Measurements from ENCODE around the gene FLOT2.
A peak's percentile ranks its signal among the peaks of the same experiment; 100 is the strongest.
"Not testable (repeated sequence)": the region's sequence is repeated elsewhere in the genome, so short reads cannot be mapped to it uniquely, and the experiment has no call there.

FLOT2 gene

DNA sequence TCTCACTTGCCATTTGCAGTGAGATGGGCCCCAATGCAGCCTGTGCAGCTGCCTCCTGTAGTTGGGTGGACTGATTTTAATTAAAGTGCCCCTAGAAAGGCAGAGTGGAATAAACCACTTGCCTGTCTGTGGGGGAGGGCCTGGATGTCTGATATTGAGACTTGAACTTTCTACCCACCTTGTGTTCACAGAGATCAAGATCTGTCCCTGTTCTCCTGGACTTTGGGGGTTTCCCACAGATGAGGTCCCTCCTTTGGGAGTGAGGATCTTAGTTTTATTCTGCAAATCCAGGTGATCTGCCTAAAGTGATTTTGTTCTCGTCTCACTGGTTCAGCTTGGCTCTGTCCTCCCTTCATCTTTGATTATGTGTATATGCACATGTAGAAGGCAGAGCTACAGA is 13.0 kb upstream of the FLOT2 start:
- H2AFZ ChIP-seq (ENCODE audit: low read depth, low read length), result no peak overlapping the region
- peaks cover 94% of the 10 kb centered on the region for H3K36me3 ChIP-seq (ENCODE audit: insufficient read depth, low read length)
- H3K4me1 ChIP-seq (ENCODE audit: insufficient read depth, low read length), result no peaks in the 10 kb centered on the region
- H3K27me3 ChIP-seq (ENCODE audit: insufficient read depth, low read length), result no peaks in the 10 kb centered on the region
- H3K4me3 ChIP-seq (ENCODE audit: low read length), result no peak overlapping the region
- H3K9me3 ChIP-seq (ENCODE audit: low read length), result no peaks in the 10 kb centered on the region

DNA sequence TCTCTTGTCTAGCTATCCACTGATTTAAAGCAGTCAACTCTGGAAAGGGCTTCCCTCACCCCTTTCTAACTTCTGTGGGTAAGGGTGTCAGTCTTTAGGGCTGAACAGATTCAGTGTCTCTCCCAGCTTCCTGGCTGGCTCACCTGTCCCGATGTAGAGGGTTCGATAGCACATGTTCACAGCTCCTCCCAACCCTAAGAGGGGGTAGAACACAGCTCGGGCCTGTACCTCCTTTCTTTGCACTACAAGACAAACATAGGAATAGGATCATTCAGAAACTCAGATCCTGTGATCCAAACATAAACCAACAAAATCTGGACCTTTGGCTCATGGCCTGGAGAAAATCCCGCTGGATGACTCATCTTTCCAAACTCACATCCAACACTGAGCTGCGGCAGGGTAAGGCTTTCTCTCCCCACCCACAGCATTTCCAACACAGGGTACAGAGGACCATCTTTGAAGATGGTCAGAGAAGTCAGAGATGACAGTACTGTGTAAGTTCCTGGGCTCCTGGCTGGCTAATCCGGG is 11.2 kb upstream of the FLOT2 start:
- Histone ChIP-seq H3K4me3 (ENCODE audit: low read length) (no peak overlapping the region), H2AFZ (ENCODE audit: low read depth, low read length) (no peak overlapping the region), H3K27me3 (ENCODE audit: insufficient read depth, low read length) (no peaks in the 10 kb centered on the region), H3K4me1 (ENCODE audit: insufficient read depth, low read length) (no peaks in the 10 kb centered on the region), H3K9me3 (ENCODE audit: low read length) (no peaks in the 10 kb centered on the region), H3K36me3 (ENCODE audit: insufficient read depth, low read length) (peaks cover 79% of the 10 kb centered on the region)

DNA sequence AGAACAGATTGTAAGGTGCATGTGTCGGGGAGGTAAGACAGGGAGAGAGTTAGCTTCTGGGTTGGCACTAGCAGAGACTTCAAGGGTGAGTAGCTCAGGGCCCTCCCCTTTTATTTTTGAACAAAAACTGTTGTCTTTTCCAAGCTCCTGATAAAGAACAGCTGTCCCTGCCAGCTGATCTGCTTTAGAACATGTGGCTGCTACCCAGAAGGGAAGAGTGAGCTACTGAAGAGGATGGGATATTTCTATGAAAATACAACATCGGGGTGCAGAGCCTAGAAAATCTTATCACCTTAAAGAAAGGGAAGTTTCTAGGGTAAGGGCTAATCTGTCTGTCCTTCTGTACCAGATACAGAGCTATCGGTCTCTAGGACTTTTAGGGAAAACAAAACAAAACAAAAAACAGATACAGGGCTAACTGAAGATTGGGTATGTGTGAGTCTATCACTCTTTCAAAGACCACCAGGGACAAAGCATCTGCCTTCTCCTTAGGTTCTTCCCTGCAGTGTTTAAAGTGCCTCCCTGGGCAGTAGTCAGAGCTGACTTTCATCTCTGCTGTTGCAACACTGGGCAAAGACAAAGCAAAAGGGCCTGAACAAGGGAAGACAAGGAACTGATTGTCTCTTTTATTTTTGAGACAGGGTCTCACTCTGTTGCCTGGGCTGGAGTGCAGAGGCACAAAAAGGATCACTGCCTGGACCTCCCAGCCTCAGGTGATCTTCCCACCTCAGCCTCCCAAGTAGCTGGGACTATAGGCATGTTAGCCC is 10.4 kb upstream of the FLOT2 start:
- Histone ChIP-seq H3K9me3 (ENCODE audit: low read length) (no peaks in the 10 kb centered on the region), H2AFZ (ENCODE audit: low read depth, low read length) (no peak overlapping the region), H3K4me3 (ENCODE audit: low read length) (no peak overlapping the region), H3K4me1 (ENCODE audit: insufficient read depth, low read length) (no peaks in the 10 kb centered on the region), H3K36me3 (ENCODE audit: insufficient read depth, low read length) (peaks cover 71% of the 10 kb centered on the region), H3K27me3 (ENCODE audit: insufficient read depth, low read length) (no peaks in the 10 kb centered on the region)

DNA sequence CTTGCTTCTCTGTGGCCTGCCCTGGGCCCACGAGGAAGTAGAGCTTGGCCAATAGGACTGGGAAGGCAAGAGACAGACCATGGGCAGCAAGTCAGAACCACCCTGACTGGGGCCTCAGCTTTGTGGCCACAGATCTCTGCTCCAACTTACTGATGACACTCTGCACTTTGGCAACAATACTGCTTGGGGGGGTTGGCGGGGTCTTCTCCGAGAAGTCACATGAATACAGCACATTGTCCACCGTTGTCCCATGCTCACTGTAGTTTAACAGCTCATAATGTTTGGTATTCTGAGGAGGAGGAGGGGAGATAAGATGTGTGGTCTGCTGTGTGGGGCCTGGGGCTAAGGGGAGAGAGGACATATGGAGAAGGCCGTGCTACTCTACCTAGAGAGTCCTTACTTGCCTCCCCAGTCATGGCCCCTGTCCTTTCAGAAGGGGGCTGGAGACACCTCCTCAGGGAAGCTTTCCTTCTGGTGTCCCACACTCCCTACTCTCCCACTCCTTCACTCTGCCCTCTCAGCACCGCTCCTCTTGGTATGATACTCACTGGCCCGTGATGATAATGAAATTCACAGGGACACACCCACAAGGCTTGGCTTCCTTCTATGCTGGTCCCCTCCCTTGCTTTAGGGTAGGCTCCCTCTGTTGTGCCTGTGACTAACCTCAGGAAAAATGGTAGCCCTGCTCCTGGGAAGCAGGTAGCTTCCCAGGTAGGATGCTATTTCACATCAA is 9.3 kb upstream of the FLOT2 start:
- peaks cover 61% of the 10 kb centered on the region for H3K36me3 ChIP-seq (ENCODE audit: insufficient read depth, low read length)

GRCh38 chr17:28906276-28906675 is 8.7 kb upstream of the FLOT2 start:
- no peak overlapping the region for H3K4me3 ChIP-seq (ENCODE audit: low read length)

More for the DNA sequence above, 9.3 kb upstream of the FLOT2 start:
- Histone ChIP-seq H3K4me1 (ENCODE audit: insufficient read depth, low read length) (peaks cover under 1% of the 10 kb centered on the region), H3K27me3 (ENCODE audit: insufficient read depth, low read length) (no peaks in the 10 kb centered on the region), H3K9me3 (ENCODE audit: low read length) (no peaks in the 10 kb centered on the region), H2AFZ (ENCODE audit: low read depth, low read length) (no peak overlapping the region), H3K4me3 (ENCODE audit: low read length) (no peak overlapping the region)

GRCh38 chr17:28904800-28905199 is 7.3 kb upstream of the FLOT2 start:
- Histone ChIP-seq H3K27me3 (ENCODE audit: insufficient read depth, low read length) (no peaks in the 10 kb centered on the region), H3K4me3 (ENCODE audit: low read length) (no peak overlapping the region), H3K4me1 (ENCODE audit: insufficient read depth, low read length) (peaks cover 8% of the 10 kb centered on the region), H3K9me3 (ENCODE audit: low read length) (no peaks in the 10 kb centered on the region), H2AFZ (ENCODE audit: low read depth, low read length) (no peak overlapping the region), H3K36me3 (ENCODE audit: insufficient read depth, low read length) (peaks cover 47% of the 10 kb centered on the region)

More at GRCh38 chr17:28906276-28906675, 8.7 kb upstream of the FLOT2 start:
- H2AFZ ChIP-seq (ENCODE audit: low read depth, low read length), result no peak overlapping the region
- H3K36me3 ChIP-seq (ENCODE audit: insufficient read depth, low read length), result peaks cover 55% of the 10 kb centered on the region
- H3K9me3 ChIP-seq (ENCODE audit: low read length), result no peaks in the 10 kb centered on the region
- no peaks in the 10 kb centered on the region for H3K27me3 ChIP-seq (ENCODE audit: insufficient read depth, low read length)
- H3K4me1 ChIP-seq (ENCODE audit: insufficient read depth, low read length), result peaks cover 6% of the 10 kb centered on the region

DNA sequence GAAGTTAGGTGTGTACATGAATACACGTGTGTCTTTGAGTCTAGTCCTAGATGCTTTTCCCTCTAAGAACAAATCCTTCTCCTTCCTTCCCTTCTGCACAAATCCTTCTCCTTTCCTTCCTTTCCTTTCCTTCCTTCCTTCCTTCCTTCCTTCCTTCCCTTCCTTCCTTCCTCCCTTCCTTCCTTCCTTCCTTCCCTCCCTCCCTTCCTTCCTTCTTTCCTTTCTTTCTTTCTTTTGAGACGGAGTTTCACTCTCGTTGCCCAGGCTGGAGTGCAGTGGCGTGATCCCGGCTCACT is 6.0 kb upstream of the FLOT2 start:
- not testable (repeated sequence) for H3K4me1 ChIP-seq (ENCODE audit: insufficient read depth, low read length); H3K9me3 ChIP-seq (ENCODE audit: low read length); H2AFZ ChIP-seq (ENCODE audit: low read depth, low read length); H3K4me3 ChIP-seq (ENCODE audit: low read length); H3K27me3 ChIP-seq (ENCODE audit: insufficient read depth, low read length)
- H3K36me3 ChIP-seq (ENCODE audit: insufficient read depth, low read length), result peaks cover 35% of the 10 kb centered on the region

DNA sequence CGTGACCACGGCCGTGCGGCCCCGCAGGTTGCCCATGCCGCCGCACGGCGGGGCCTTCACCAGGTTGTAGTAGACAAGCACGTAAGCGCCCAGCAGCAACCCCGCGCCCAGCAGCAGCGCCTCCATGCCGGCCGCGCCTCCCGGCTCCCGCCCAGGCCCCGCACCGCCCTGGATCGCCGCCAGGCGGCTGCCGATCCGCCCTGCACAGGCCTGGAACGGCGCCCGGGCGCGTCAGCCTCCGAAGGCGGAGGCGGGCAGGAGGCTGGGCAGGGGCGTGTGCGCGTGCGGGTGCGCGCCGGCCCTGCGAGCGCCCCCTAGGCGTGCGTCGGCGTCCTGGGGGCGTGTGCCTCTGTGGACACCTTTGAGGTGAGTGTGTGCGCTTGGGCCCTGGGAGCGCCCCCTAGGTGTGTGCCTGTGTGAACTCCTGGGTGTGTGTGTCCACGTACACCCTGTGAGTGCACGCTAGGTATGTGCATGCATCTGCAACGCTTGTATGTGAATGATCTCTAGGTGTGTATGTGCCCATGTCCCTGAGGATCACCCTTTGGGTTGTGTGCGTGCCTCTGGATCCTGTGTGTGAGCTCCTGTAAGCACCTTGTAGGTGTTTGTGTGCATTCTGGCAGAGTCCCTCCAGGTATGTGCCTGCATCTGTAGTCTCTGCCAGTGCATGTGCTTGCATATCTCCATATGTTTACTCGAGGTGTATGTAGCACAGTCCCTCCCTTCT is 5.4 kb upstream of the FLOT2 start, which contains the start of gene DHRS13:
Gene DHRS13, minus strand, starts transcription at position 261 of the 727 bp plus-strand sequence. Its CDS starts 135 bp downstream, at position 126.
- Histone ChIP-seq H2AFZ (ENCODE audit: low read depth, low read length) (peak within 1 kb of the TSS; percentile 85), H3K36me3 (ENCODE audit: insufficient read depth, low read length) (peaks cover 30% of the 10 kb centered on the region), H3K9me3 (ENCODE audit: low read length) (no peaks in the 10 kb centered on the region), H3K4me3 (ENCODE audit: low read length) (peak within 1 kb of the TSS; percentile 55), H3K4me1 (ENCODE audit: insufficient read depth, low read length) (peaks cover 8% of the 10 kb centered on the region), H3K27me3 (ENCODE audit: insufficient read depth, low read length) (no peaks in the 10 kb centered on the region)

GRCh38 chr17:28901866-28902818 is 4.6 kb upstream of the FLOT2 start:
- Histone ChIP-seq H3K27me3 (ENCODE audit: insufficient read depth, low read length) (no peaks in the 10 kb centered on the region), H3K4me3 (ENCODE audit: low read length) (peak overlapping the region; percentile 55), H2AFZ (ENCODE audit: low read depth, low read length) (peak overlapping the region; percentile 85)

DNA sequence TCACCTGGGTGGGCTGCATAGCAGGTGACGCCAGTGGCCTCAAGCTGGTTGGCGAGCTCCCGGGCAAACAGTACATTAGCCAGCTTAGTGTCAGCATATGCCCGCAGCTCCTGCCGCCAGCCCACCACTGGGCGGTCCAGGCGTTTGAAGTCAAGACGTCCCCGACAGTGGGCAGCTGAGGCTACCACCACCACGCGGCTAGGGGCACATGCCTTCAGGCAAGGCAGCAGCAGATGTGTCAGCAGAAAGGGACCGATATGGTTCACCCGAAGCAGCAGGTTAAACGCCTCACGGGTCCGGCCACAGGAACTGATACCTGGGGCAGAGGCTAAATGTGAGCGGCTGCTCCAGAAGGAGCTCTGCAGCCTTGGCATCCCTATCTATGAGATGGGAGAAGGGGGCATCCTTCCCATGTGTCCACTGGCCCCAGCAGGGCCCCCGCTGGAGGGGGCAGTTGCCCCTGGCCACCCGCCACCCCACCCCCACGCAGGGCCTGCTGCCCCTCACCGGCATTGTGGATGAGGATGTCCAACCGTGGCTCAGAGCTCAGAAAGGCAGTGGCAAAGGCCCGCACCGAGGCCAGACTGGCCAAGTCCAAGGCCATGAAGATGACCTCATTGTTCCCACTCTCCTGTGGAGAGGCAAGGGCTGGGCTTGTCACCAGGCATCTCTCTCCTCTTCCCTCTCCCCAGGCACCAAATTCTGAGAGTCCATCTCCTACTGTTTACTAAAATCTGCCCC is 3.6 kb upstream of the FLOT2 start:
- Histone ChIP-seq H3K4me3 (ENCODE audit: low read length) (peak overlapping the region; percentile 55), H3K4me1 (ENCODE audit: insufficient read depth, low read length) (peaks cover 17% of the 10 kb centered on the region), H3K9me3 (ENCODE audit: low read length) (no peaks in the 10 kb centered on the region), H2AFZ (ENCODE audit: low read depth, low read length) (no peak overlapping the region), H3K27me3 (ENCODE audit: insufficient read depth, low read length) (no peaks in the 10 kb centered on the region), H3K36me3 (ENCODE audit: insufficient read depth, low read length) (peaks cover 12% of the 10 kb centered on the region)

More at GRCh38 chr17:28901866-28902818, 4.6 kb upstream of the FLOT2 start:
- Histone ChIP-seq H3K4me1 (ENCODE audit: insufficient read depth, low read length) (peaks cover 11% of the 10 kb centered on the region), H3K36me3 (ENCODE audit: insufficient read depth, low read length) (peaks cover 22% of the 10 kb centered on the region), H3K9me3 (ENCODE audit: low read length) (no peaks in the 10 kb centered on the region)

DNA sequence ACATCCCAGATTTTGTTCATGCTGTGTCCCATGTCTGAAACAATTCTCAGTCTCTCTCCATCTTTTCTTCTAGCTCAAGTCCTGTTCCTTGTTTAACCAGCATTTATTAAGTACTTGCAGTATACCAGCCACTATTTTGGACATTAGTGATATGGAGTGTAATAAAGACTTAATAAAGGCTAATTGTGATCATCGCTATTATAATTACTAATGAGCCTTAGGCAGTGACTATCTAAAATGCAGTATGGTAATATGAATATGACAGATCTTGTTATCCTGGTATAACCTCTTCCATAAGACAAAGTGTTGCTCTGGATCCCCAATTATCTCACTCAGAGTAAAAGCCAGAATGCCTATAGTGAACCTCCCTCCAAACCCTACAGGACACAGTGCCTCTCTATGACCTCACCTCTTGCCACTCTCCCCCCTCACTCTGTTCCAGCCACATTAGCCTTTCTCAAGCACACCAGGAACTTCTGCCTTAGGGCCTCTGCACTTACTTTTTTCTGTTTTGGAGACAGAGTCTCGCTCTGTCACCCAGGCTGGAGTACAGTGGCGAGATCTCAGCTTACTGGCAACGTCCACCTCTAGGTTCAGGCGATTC is 1.8 kb upstream of the FLOT2 start:
- H2AFZ ChIP-seq (ENCODE audit: low read depth, low read length), result no peak overlapping the region
- H3K36me3 ChIP-seq (ENCODE audit: insufficient read depth, low read length), result peaks cover 7% of the 10 kb centered on the region
- no peaks in the 10 kb centered on the region for H3K9me3 ChIP-seq (ENCODE audit: low read length)
- H3K4me3 ChIP-seq (ENCODE audit: low read length), result no peak overlapping the region
- peaks cover 23% of the 10 kb centered on the region for H3K4me1 ChIP-seq (ENCODE audit: insufficient read depth, low read length)
- H3K27me3 ChIP-seq (ENCODE audit: insufficient read depth, low read length), result no peaks in the 10 kb centered on the region

Measured in neuron (in vitro differentiated cells).